HG02885 (cell line): Measurements from ENCODE around the gene RPL36AL.

Experiments
- ATAC-seq: cut with Tn5 transposase; IDR thresholded peaks from one replicate; pipeline ENCODE4 v1.9.1; 2021; ENCODE audit warnings: mild to moderate bottlenecking; ENCODE audit not compliant: unreplicated experiment, poor library complexity

Gene RPL36AL

DNA sequence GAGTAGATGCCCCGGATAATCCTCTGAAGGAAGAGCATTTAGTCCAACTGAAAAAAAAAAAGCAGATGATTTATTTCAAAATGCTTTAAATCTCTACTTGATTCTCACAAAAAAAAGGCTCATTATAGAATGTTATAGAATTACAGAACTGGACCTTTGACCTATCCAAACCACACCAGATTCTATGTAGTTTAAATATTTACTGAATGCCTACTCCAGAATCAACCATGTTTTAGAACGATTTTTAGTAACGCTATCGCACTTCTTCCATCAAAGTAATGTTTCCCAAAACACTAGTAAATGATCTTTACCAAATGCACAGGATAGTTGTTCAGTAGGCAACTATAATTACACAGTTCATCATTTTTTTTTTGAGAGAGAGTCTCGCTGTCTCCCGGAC lies 36.8 kb downstream of the RPL36AL start:
- no peak for ATAC-seq

DNA sequence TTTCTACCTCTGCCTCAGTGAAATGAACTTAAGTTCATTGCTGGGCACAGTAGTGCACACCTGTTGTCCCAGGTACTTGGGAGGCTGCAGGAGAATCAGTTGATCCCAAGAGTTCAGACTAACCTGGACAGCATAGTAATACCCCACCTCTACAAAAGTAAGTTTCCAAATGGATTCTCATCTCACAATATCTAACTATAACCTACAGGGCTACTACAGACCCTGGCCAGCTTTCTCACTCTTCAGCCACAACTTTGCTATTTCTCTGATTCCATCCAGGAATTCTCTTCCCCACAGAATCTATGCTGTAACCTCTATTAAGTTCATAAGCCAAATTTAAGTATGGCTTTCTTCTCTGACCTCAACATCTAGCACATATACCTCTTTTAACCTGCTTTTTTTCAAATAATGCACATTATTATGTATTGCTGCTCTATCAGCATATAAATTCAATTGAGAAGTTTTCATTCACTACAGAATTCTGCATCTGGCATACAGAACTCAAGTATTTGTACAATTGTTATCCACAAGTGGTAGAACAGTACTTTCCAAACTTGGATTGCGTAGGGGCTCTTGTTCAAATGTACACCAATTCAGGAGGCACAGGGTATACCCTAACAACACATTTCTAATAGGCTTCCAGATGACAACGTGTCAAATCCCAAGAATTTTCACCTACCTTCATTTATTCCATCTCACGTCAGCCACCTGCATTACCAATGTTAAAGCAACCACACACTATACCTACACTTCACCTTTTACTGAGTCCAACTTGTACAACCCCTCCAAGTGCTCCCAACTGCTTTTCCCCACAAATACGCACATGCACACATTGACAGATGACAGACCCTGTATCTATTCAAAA lies 38.1 kb downstream of the RPL36AL start:
- ATAC-seq: no peak

DNA sequence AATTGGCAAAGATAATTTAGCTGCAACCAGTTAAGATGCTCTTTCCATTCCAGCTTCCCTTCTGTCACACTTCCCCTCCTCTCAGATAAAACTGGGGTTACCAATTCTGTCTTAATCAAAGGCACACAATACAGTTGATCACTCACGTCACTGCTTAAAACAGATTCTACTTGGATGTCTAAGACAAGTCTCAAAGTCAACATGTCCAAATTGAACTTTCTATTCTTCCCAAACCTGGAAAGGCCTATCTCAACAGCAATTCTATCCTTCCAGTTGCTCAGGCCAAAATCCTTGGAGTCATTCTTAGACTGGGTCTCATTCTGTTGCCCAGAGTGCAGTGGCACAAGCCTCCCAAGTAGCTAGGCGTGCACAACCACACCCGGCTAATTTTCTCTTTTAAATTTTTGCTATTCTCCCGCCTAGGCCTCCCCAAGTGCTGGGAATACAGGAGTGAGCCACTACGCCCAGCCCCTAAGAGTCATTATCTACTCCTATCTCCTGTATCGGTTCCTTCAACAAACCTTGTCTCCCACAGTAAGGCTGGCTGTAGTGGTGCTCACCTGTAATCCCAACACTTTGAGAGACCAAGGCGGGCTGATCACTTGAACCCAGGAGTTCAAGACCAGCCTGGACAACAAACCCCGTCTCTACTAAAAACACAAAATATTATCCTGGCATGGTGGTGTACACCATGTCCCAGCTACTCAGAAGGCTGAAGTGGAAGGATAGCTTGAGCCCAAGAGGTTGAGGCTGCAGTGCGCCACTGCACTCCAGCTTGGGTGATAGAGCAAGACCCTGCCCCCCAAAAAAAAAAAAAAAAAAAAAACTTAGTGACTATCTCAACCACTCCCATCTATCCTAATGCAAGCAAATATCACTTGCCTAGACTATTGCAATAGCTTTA lies 39.0 kb downstream of the RPL36AL start:
- no peak for ATAC-seq

DNA sequence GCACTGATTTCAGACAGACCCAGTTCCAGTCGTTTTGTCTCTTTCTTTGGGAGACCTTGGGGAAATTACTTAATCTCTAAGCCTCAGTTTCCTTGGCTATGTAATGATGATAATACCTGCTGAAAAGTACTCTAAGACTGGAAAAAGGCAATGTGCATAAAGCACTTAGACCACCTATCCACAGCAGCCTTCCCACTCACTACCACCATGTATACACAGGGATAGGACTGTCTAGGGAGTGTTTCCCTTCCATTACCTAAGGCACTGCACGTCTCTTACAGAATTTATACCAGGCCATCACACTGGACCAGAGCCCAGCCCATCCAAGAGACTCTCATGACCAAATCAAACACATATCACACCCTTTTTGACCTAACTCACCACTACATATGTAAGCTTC lies 40.6 kb downstream of the RPL36AL start:
- no peak for ATAC-seq

DNA sequence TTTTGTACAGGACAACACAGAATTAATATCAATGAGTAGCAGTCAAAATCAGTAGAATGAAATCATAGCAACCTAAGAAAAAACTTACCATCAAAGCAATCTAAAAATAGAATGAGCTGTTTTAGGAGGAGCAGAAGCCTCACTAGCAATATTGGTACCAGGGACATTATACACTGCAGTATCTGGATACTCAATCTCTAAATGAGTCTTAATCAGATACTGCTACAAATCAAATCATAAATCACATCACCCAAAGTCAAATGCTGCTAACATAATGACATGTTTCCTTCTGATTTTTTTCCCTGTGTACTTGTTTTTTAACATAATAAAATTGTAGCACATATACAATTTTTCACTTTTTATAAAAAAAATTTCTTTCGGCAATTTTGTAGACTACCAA lies 42.3 kb downstream of the RPL36AL start:
- ATAC-seq: no peak

- no peak for ATAC-seq
Observed at GRCh38 chr14:49574038-49574437, 46.4 kb downstream of the RPL36AL start.

- ATAC-seq: no peak
Observed at GRCh38 chr14:49569281-49569680, 51.1 kb downstream of the RPL36AL start.
